Hepatocyte (in vitro differentiated cells): ENCODE results near the gene XPNPEP2. TPM values are rescaled to one million over a fixed set of nuclear protein-coding genes. Genes with fewer than 3 reads are reported as not detected.

Experiments
- DNase-seq: peaks from one replicate; pipeline ENCODE4 v3.0.0-alpha.2; 2016; ENCODE audit warnings: low spot score
- H2AFZ ChIP-seq: fragments of 200-600 bp; sonication (generic); 2 replicates; pipeline ENCODE4 v1.6.0; 2016; ENCODE audit warnings: antibody characterized with exemption, mild to moderate bottlenecking
- H3K27ac ChIP-seq: fragments of 200-600 bp; sonication (generic); 2 replicates; pipeline ENCODE4 v1.5.1; 2016; ENCODE audit warnings: mild to moderate bottlenecking
- H3K27me3 ChIP-seq: fragments of 200-600 bp; sonication (generic); 2 replicates; pipeline ENCODE4 v1.6.1; 2016
- H3K36me3 ChIP-seq: fragments of 200-600 bp; sonication (generic); replicated peaks from 2 replicates; pipeline ENCODE4 v1.5.1; 2016; ENCODE audit warnings: low read depth; ENCODE audit not compliant: insufficient read depth
- H3K4me1 ChIP-seq: fragments of 200-600 bp; sonication (generic); 2 replicates; pipeline ENCODE4 v1.5.1; 2016; ENCODE audit warnings: mild to moderate bottlenecking, moderate library complexity; ENCODE audit not compliant: insufficient read depth
- H3K4me2 ChIP-seq: fragments of 200-600 bp; sonication (generic); 2 replicates; pipeline ENCODE4 v1.6.0; 2016
- H3K4me3 ChIP-seq: fragments of 200-600 bp; sonication (generic); 2 replicates; pipeline ENCODE4 v1.5.1; 2016; ENCODE audit warnings: mild to moderate bottlenecking
- H3K79me2 ChIP-seq: fragments of 200-600 bp; sonication (generic); 2 replicates; pipeline ENCODE4 v1.6.0; 2017; ENCODE audit warnings: mild to moderate bottlenecking
- H3K9me2 ChIP-seq: fragments of 200-600 bp; sonication (generic); replicated peaks from 2 replicates; pipeline ENCODE4 v1.6.0; 2017; ENCODE audit warnings: mild to moderate bottlenecking; ENCODE audit not compliant: insufficient read depth
- H3K9me3 ChIP-seq: fragments of 200-600 bp; sonication (generic); 2 replicates; pipeline ENCODE4 v1.5.1; 2016; ENCODE audit warnings: low read depth, mild to moderate bottlenecking
- H4K20me1 ChIP-seq: fragments of 200-600 bp; sonication (generic); 2 replicates; pipeline ENCODE4 v1.6.0; 2016; ENCODE audit warnings: mild to moderate bottlenecking; ENCODE audit not compliant: insufficient read depth, poor library complexity, severe bottlenecking
- EZH2 ChIP-seq: fragments of 200-600 bp; sonication (generic); IDR thresholded peaks from 2 replicates; pipeline ENCODE4 v1.6.1; 2016; ENCODE audit warnings: antibody characterized with exemption, mild to moderate bottlenecking, borderline replicate concordance
- EZH2phosphoT487 ChIP-seq: fragments of 200-600 bp; sonication (generic); IDR thresholded peaks from one replicate; pipeline ENCODE4 v1.6.1; 2018; ENCODE audit warnings: antibody characterized with exemption, mild to moderate bottlenecking, low read depth, moderate library complexity; ENCODE audit not compliant: unreplicated experiment, severe bottlenecking
- WGBS: methylation state at CpG from one replicate; pipeline ENCODE4 v1.1.6; 2016; ENCODE audit warnings: low lambda C conversion rate; ENCODE audit errors: missing lambda C conversion rate; 5-methylcytosine and 5-hydroxymethylcytosine counted together
- polyA plus RNA-seq: library from polyadenylated mRNA; unstranded; fragments of >200 nt; fragmentation: Nextera tagmentation; extraction: Ambion mirVana; gene quantifications from 2 replicates; pipeline ENCODE4 v1.2.1, GENCODE V29; 2016
- total RNA-seq: library from RNA; depleted of rRNA; stranded (reverse); fragments of >200 nt; gene quantifications from 2 replicates; pipeline ENCODE4 v1.2.3, GENCODE V29; 2014
- TF ChIP-seq, protein P1 (sequence below): fragments of 200-600 bp; sonication (generic); IDR thresholded peaks from 2 replicates; pipeline ENCODE4 v1.5.1; 2016; ENCODE audit warnings: antibody characterized with exemption, mild to moderate bottlenecking; ENCODE audit not compliant: poor library complexity

The XPNPEP2 gene
- total and polyA plus RNA-seq, 2 experiments from 2014 or later: 21.9 to 23.1 TPM

GRCh38 chrX:129746557-129747470 lies 8.0 kb downstream of the XPNPEP2 start:
- no peak overlapping the region for H3K4me2 ChIP-seq

DNA sequence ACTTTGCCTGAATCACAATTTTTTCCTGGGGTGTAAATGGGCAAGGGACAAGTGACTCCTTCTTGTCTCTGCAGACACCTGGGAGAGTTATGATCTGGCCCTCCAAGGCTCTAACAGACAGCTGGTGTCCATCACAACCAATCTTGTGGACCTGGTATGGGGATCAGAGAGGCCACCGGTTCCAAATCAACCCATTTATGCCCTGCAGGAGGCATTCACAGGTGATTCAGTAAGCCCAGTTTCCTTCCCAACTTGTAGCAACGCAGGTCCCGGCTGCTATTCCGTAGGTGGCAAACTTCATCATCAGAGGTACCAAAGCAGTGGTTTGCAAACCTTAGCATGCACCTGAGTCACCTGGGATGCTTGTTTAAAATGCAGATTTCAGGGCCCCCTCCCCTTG lies 8.8 kb downstream of the XPNPEP2 start:
- WGBS: 76% methylated on average over 4 of the region's 4 CpGs
- H3K27me3 ChIP-seq: no peaks in the 10 kb centered on the region

More at GRCh38 chrX:129746557-129747470, 8.0 kb downstream of the XPNPEP2 start:
- Histone ChIP-seq H3K27ac (no peak overlapping the region), H4K20me1 (no peaks in the 10 kb centered on the region), H3K9me2 (no peaks in the 10 kb centered on the region), H3K27me3 (no peaks in the 10 kb centered on the region), H3K4me1 (no peaks in the 10 kb centered on the region), H3K4me3 (no peak overlapping the region), H3K79me2 (no peaks in the 10 kb centered on the region), H3K36me3 (no peaks in the 10 kb centered on the region), H2AFZ (no peak overlapping the region), H3K9me3 (no peaks in the 10 kb centered on the region)
- WGBS: 78% methylated on average over 7 of the region's 7 CpGs
- no peak for TF ChIP-seq EZH2
- TF ChIP-seq, protein P1, sequence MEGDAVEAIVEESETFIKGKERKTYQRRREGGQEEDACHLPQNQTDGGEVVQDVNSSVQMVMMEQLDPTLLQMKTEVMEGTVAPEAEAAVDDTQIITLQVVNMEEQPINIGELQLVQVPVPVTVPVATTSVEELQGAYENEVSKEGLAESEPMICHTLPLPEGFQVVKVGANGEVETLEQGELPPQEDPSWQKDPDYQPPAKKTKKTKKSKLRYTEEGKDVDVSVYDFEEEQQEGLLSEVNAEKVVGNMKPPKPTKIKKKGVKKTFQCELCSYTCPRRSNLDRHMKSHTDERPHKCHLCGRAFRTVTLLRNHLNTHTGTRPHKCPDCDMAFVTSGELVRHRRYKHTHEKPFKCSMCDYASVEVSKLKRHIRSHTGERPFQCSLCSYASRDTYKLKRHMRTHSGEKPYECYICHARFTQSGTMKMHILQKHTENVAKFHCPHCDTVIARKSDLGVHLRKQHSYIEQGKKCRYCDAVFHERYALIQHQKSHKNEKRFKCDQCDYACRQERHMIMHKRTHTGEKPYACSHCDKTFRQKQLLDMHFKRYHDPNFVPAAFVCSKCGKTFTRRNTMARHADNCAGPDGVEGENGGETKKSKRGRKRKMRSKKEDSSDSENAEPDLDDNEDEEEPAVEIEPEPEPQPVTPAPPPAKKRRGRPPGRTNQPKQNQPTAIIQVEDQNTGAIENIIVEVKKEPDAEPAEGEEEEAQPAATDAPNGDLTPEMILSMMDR: no peak
- no peak for TF ChIP-seq EZH2phosphoT487
- no peak for DNase-seq

DNA sequence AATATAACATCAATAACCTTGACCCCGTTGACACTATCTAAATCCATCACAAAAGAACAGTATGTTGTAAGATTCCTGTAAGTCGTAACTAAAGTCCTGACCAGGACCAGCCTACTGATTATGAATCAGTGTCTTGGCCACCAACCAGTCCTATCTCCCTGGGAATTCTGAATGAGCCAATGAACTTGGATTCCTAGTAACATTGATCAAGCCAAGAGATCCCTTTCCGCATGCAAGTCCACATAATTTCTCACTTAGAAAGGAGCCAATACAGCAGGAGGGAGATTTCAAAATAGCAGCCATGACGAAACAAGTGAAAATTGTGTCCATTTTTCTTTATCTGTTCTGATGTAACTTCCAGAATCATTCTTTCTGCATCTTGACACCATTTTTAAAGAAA lies 9.5 kb downstream of the XPNPEP2 start:
- Histone ChIP-seq H3K9me2 (no peaks in the 10 kb centered on the region), H3K4me3 (no peak overlapping the region), H4K20me1 (no peaks in the 10 kb centered on the region), H3K27ac (no peak overlapping the region), H3K79me2 (no peaks in the 10 kb centered on the region), H3K36me3 (no peaks in the 10 kb centered on the region), H3K9me3 (no peaks in the 10 kb centered on the region), H2AFZ (no peak overlapping the region), H3K4me1 (no peaks in the 10 kb centered on the region), H3K4me2 (no peak overlapping the region), H3K27me3 (no peaks in the 10 kb centered on the region)
- TF ChIP-seq EZH2phosphoT487 (no peak), EZH2 (no peak)
- TF ChIP-seq, protein P1: no peak
- DNase-seq: no peak
- WGBS: 66% methylated on average over 4 of the region's 4 CpGs

More for the DNA sequence above, 8.8 kb downstream of the XPNPEP2 start:
- H3K36me3 ChIP-seq: no peaks in the 10 kb centered on the region
- no peak overlapping the region for H3K4me3 ChIP-seq
- no peaks in the 10 kb centered on the region for H3K79me2 ChIP-seq
- no peaks in the 10 kb centered on the region for H4K20me1 ChIP-seq
- no peak overlapping the region for H2AFZ ChIP-seq
- no peaks in the 10 kb centered on the region for H3K9me3 ChIP-seq
- H3K4me2 ChIP-seq: no peak overlapping the region
- no peaks in the 10 kb centered on the region for H3K4me1 ChIP-seq
- no peaks in the 10 kb centered on the region for H3K9me2 ChIP-seq
- TF ChIP-seq, protein P1: no peak
- TF ChIP-seq EZH2phosphoT487 (no peak), EZH2 (no peak)
- H3K27ac ChIP-seq: no peak overlapping the region
- DNase-seq: no peak
